ENCODE measurements around the gene DNAAF3. TPM values are rescaled to one million over a fixed set of nuclear protein-coding genes. Genes with fewer than 3 reads are reported as not detected.
"Not testable (repeated sequence)": the region's sequence is repeated elsewhere in the genome, so short reads cannot be mapped to it uniquely, and the experiment has no call there.

DNAAF3 gene
- total RNA-seq, 1 experiment from 2014 or later, result 13.1 TPM

DNA sequence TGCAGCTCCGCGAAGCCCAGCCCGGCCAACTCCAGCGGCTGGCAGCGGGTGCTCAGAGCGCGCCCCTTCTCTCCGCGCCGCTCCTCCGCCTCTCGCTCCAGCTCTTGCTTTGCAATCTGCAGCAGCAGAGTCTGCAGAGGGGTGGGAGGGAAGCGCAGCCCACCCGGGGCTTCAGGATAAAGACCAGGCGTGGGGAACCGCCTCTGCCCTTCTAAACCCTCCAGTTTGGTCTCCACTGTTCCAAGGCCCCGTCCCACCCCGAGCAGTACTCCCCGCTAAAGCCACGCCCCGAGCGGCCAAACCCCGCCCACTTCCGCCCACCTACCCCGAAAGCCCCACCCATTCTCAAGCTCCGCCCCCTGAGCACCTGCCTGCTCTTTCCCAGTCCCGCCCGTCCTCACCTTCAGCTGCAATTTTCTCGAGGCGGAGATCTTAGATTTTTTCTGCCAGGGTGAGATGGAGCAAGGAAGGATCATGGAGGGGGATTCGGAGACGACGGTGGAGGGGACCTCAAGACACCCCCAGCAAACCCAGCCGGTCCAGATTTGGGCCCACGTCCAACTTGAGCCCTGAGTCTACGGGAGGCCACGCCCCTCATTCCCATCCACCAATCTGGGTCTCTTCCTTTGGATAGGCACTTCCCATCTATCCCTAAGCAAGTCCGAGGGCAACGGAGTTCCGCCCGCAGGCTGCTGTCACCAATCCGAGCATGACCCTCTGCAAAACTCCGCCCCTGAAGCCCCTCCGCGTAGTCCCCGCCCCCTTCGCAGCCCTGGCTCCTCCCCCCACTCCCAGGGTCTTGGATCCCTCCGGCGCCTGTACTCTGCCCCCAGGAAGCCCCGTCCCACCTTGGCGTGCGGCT lies 10.0 kb downstream of the DNAAF3 start:
- CTCF ChIA-PET, result interaction anchor here (0.6 to 1.2 kb wide), 6 partner anchors 10 to 621 kb away, joined by 3 to 9 read pairs (median 3); partner anchors contain the start of gene DNAAF3
- no TSS peak for BruUV-seq (replicated peaks)
- peak overlapping the region; percentile 55 for H3K4me3 Mint-ChIP-seq (ENCODE audit: low read depth, unreplicated experiment)
- H3K4me1 Mint-ChIP-seq (ENCODE audit: low read depth, unreplicated experiment), result peaks cover 24% of the 10 kb centered on the region
- TF ChIP-seq, protein P1, sequence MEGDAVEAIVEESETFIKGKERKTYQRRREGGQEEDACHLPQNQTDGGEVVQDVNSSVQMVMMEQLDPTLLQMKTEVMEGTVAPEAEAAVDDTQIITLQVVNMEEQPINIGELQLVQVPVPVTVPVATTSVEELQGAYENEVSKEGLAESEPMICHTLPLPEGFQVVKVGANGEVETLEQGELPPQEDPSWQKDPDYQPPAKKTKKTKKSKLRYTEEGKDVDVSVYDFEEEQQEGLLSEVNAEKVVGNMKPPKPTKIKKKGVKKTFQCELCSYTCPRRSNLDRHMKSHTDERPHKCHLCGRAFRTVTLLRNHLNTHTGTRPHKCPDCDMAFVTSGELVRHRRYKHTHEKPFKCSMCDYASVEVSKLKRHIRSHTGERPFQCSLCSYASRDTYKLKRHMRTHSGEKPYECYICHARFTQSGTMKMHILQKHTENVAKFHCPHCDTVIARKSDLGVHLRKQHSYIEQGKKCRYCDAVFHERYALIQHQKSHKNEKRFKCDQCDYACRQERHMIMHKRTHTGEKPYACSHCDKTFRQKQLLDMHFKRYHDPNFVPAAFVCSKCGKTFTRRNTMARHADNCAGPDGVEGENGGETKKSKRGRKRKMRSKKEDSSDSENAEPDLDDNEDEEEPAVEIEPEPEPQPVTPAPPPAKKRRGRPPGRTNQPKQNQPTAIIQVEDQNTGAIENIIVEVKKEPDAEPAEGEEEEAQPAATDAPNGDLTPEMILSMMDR (IDR thresholded peaks at IDR 0.05; ENCODE audit: unreplicated experiment), result no peak
- no peaks in the 10 kb centered on the region for H3K9me3 Mint-ChIP-seq (ENCODE audit: low read depth, unreplicated experiment)
- no peak overlapping the region for H3K27ac Mint-ChIP-seq (ENCODE audit: unreplicated experiment)
- H3K27me3 Mint-ChIP-seq (ENCODE audit: unreplicated experiment), result peaks cover 29% of the 10 kb centered on the region
- peaks cover 41% of the 10 kb centered on the region for H3K36me3 Mint-ChIP-seq (ENCODE audit: insufficient read depth, unreplicated experiment)
- intact Hi-C loops (cut with micrococcal nuclease; ENCODE audit: unreplicated experiment), result no loop called here
- peak; percentile 83 for DNase-seq

DNA sequence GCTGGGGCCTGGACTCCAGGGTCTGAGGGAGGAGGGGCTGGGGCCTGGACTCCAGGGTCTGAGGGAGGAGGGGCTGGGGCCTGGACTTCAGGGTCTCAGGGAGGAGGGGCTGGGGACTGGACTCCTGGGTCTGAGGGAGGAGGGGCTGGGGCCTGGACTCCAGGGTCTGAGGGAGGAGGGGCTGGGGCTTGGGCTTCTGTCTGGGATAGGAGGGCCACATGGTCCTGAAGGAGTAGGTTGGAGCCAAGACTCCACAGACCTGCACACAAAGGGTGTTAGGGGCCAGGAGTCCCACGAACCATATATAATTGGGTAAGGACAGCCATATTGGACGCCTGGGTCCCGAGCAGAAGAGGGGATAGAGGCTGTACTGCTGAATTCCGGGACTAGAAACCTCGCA lies 10.6 kb downstream of the DNAAF3 start:
- H3K27ac Mint-ChIP-seq (ENCODE audit: unreplicated experiment); BruUV-seq (replicated peaks); DNase-seq; H3K9me3 Mint-ChIP-seq (ENCODE audit: low read depth, unreplicated experiment); intact Hi-C loops (cut with micrococcal nuclease; ENCODE audit: unreplicated experiment): not testable (repeated sequence)
- H3K27me3 Mint-ChIP-seq (ENCODE audit: unreplicated experiment), result peaks cover 33% of the 10 kb centered on the region
- CTCF ChIA-PET, result interaction anchor here (1.0 to 1.2 kb wide), 2 partner anchors 11 to 15 kb away, joined by 3 to 4 read pairs; partner anchors contain the start of gene DNAAF3
- peak overlapping the region; percentile 55 for H3K4me3 Mint-ChIP-seq (ENCODE audit: low read depth, unreplicated experiment)
- H3K36me3 Mint-ChIP-seq (ENCODE audit: insufficient read depth, unreplicated experiment), result peaks cover 40% of the 10 kb centered on the region
- H3K4me1 Mint-ChIP-seq (ENCODE audit: low read depth, unreplicated experiment), result peaks cover 24% of the 10 kb centered on the region

DNA sequence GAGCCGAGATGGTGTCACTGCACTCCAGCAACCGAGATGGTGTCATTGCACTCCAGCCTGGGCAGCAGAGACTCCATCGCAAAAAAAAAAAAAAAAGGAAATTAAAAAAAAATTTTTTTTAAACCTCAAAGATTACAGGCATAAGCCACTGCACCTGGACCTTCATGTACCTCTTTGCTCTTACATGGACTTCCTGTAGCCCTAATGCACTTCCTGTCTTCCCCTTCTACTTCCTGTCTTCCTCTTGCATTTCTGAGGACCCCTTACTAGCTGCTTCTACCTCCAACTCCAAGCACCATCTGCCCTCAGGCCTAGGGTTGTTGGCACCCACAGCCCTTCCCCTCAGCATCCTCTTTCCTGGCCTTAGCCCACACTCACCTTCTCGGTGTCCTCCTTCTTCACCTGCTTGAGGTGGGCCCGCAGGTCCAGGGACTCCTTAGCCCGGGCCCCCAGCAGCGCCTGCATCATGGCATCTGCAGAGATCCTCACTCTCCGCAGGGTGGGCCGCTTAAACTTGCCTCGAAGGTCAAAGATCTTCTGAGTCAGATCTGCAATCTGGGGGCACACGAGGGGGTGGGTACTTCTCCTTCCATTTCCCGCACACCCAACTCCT lies 12.7 kb downstream of the DNAAF3 start:
- Mint-ChIP-seq H3K4me1 (ENCODE audit: low read depth, unreplicated experiment) (peaks cover 23% of the 10 kb centered on the region), H3K27ac (ENCODE audit: unreplicated experiment) (no peak overlapping the region), H3K27me3 (ENCODE audit: unreplicated experiment) (peaks cover 51% of the 10 kb centered on the region), H3K4me3 (ENCODE audit: low read depth, unreplicated experiment) (no peak overlapping the region), H3K36me3 (ENCODE audit: insufficient read depth, unreplicated experiment) (peaks cover 21% of the 10 kb centered on the region), H3K9me3 (ENCODE audit: low read depth, unreplicated experiment) (no peaks in the 10 kb centered on the region)
- TF ChIP-seq, protein P1 (IDR thresholded peaks at IDR 0.05; ENCODE audit: unreplicated experiment), result no peak
- BruUV-seq (replicated peaks), result no TSS peak
- intact Hi-C loops (cut with micrococcal nuclease; ENCODE audit: unreplicated experiment), result no loop called here
- CTCF ChIA-PET, result interaction anchor here (0.6 kb wide), 1 partner anchor 1327 kb away, joined by 4 read pairs; no protein-coding TSS in a partner anchor
- DNase-seq, result no peak

DNA sequence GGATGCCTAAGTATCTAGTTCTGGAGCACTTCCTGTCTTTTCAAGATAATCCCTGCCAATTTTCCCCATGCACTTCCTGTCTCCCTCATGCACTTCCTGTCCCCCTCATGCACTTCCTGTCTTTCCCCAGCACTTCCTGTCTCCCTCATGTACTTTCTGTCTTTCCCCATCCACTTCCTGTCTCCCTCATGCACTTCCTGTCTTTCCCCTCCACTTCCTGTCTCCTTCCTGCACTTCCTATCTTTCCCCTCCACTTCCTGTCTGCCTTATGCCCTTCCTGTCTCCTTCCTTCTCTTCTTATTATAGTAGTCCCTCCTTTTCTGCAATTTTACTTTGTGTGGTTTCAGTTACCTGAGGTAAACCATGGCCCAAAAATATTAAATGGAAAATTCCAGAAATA lies 14.4 kb downstream of the DNAAF3 start:
- CTCF ChIA-PET, result interaction anchor here (0.9 kb wide), 1 partner anchor 9 kb away, joined by 3 read pairs; no protein-coding TSS in a partner anchor
- Mint-ChIP-seq H3K27ac (ENCODE audit: unreplicated experiment) (no peak overlapping the region), H3K4me3 (ENCODE audit: low read depth, unreplicated experiment) (no peak overlapping the region), H3K4me1 (ENCODE audit: low read depth, unreplicated experiment) (peaks cover 24% of the 10 kb centered on the region), H3K36me3 (ENCODE audit: insufficient read depth, unreplicated experiment) (peaks cover 11% of the 10 kb centered on the region), H3K9me3 (ENCODE audit: low read depth, unreplicated experiment) (no peaks in the 10 kb centered on the region), H3K27me3 (ENCODE audit: unreplicated experiment) (peaks cover 44% of the 10 kb centered on the region)
- DNase-seq, result no peak
- TF ChIP-seq, protein P1 (IDR thresholded peaks at IDR 0.05; ENCODE audit: unreplicated experiment), result no peak
- intact Hi-C loops (cut with micrococcal nuclease; ENCODE audit: unreplicated experiment), result no loop called here
- no TSS peak for BruUV-seq (replicated peaks)

Measured in Calu3 (cell line).